Urinary bladder (tissue), 4 donors: Measurements from ENCODE around the gene MKKS. TPM values are rescaled to one million over a fixed set of nuclear protein-coding genes. Genes with fewer than 3 reads are reported as not detected.

ENCODE experiments used
- DNase-seq: peaks from one replicate; pipeline ENCODE4 v3.0.0-alpha.2; 2015; ENCODE audit errors: extremely low spot score
- H3K27ac ChIP-seq: one replicate; pipeline ENCODE4 v1.5.1; 2013; ENCODE audit warnings: low read depth, mild to moderate bottlenecking, moderate library complexity
- H3K36me3 ChIP-seq: one replicate; pipeline ENCODE4 v1.6.1; 2013; ENCODE audit warnings: mild to moderate bottlenecking, moderate library complexity; ENCODE audit not compliant: insufficient read depth
- H3K4me1 ChIP-seq: one replicate; pipeline ENCODE4 v1.6.1; 2013; ENCODE audit warnings: mild to moderate bottlenecking, moderate library complexity; ENCODE audit not compliant: insufficient read depth
- H3K4me3 ChIP-seq: one replicate; pipeline ENCODE4 v1.5.1; 2013; ENCODE audit warnings: low read depth, low read length
- WGBS: extraction: QIAGEN DNeasy Blood & Tissue Kit; methylation state at CpG from one replicate; pipeline ENCODE4 v1.1.7; 2013; 5-methylcytosine and 5-hydroxymethylcytosine counted together
- polyA plus RNA-seq: library from polyadenylated mRNA; stranded (reverse); fragments of 200-250 nt; gene quantifications from one replicate; pipeline ENCODE4 v1.2.3, GENCODE V29; 2013
- total RNA-seq: library from RNA; depleted of rRNA; stranded (reverse); fragments of >200 nt; gene quantifications from one replicate; pipeline ENCODE4 v1.2.3, GENCODE V29; 2014
- donor health status: healthy with polysubstance abuse.
- donor health status: healthy.

MKKS gene
- total RNA-seq: 18.1 TPM
- 19.8 TPM for polyA plus RNA-seq

GRCh38 chr20:10433623-10434466 is at the start of gene MKKS:
Gene MKKS (minus strand): TSS chr20:10434222. CDS start chr20:10413514, 20,708 bp downstream.
- DNase-seq: no peak
- Histone ChIP-seq H3K4me1 (peaks cover 4% of the 10 kb centered on the region), H3K36me3 (no peaks in the 10 kb centered on the region), H3K27ac (peak within 1 kb of the TSS; percentile 86), H3K4me3 (peak within 1 kb of the TSS; percentile 88)
- under 1% methylated on average over 73 of the region's 73 CpGs for WGBS

DNA sequence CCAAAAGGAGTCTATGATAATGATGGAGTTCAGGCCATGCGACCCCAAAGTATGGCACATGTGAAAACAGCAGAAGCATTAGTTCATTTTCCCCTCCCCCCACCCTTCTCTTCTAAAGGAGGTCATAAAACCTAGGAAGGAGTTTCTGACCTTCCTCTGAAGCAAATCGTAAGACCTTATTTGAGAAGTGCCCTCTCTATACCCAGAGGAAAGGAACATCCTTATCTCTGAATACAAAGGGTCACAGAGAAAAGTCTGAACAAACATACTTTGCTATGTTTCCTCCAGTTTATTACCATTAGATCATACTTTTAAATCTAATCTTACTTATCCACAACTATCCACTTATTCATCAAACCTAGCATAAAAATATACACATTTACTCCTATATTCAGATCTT is 49.7 kb upstream of the MKKS start:
- H3K4me1 ChIP-seq: no peaks in the 10 kb centered on the region
- DNase-seq: no peak
- 91% methylated on average over 2 of the region's 2 CpGs for WGBS
- H3K4me3 ChIP-seq: no peak overlapping the region
- H3K27ac ChIP-seq: no peak overlapping the region
- no peaks in the 10 kb centered on the region for H3K36me3 ChIP-seq

- H3K4me3 ChIP-seq: no peak overlapping the region
- no peak for DNase-seq
- 82% methylated on average over 5 of the region's 5 CpGs for WGBS
- H3K27ac ChIP-seq: no peak overlapping the region
- no peaks in the 10 kb centered on the region for H3K4me1 ChIP-seq
- H3K36me3 ChIP-seq: no peaks in the 10 kb centered on the region
These were observed 47.7 kb upstream of the MKKS start for GRCh38 chr20:10481676-10482075.

GRCh38 chr20:10478930-10479329 is 44.9 kb upstream of the MKKS start:
- no peak overlapping the region for H3K4me3 ChIP-seq
- H3K27ac ChIP-seq: no peak overlapping the region
- 96% methylated on average over 4 of the region's 4 CpGs for WGBS
- no peak for DNase-seq
- H3K36me3 ChIP-seq: no peaks in the 10 kb centered on the region
- no peaks in the 10 kb centered on the region for H3K4me1 ChIP-seq

- DNase-seq: no peak
- no peak overlapping the region for H3K4me3 ChIP-seq
- H3K27ac ChIP-seq: no peak overlapping the region
- no peaks in the 10 kb centered on the region for H3K4me1 ChIP-seq
- no peaks in the 10 kb centered on the region for H3K36me3 ChIP-seq
- WGBS: 96% methylated on average over 1 of the region's 1 CpG
These were observed 44.2 kb upstream of the MKKS start for GRCh38 chr20:10478205-10478604.

DNA sequence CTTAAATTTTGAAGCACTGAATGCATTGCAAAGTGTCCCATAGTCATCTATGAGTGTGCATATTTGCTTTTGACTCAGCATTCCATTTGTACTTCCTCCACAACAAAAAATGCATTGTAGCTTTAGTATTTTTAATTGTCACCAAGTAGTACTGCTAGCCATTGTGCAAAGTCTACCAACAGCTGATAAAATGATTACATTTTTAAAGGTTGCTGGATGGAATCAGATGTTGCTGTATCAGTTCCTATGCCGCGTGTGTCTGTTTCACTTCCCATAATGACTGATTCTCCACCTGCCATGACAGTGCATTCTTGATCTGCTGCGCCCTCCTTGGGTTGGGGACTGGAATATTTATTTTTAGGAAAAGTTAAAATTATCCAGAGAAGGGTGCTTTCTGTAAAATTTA is 42.3 kb upstream of the MKKS start:
- DNase-seq: no peak
- H3K27ac ChIP-seq: no peak overlapping the region
- H3K4me1 ChIP-seq: no peaks in the 10 kb centered on the region
- 91% methylated on average over 3 of the region's 3 CpGs for WGBS
- H3K36me3 ChIP-seq: no peaks in the 10 kb centered on the region
- no peak overlapping the region for H3K4me3 ChIP-seq

DNA sequence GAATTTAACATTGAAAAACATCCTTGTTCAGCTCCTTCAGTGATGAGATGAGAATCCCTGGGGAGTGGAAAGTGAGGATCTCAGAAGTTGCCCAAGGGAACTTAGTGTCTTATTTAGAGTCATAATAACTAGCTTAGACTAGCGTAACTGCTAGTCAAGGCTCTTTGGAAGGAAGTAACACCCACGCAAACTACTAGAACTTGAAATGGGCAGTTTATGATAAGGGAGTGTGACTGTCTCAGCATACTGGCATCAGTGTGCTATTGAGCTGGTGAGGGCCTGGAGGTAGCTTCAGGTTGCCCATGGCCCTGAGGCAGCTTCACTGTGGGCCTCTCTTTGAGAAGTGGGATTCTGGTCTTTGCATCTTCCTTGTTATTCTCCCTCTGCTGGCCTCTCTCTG is 41.2 kb upstream of the MKKS start:
- Histone ChIP-seq H3K36me3 (no peaks in the 10 kb centered on the region), H3K4me3 (no peak overlapping the region), H3K27ac (no peak overlapping the region), H3K4me1 (no peaks in the 10 kb centered on the region)
- 88% methylated on average over 2 of the region's 2 CpGs for WGBS
- DNase-seq: no peak

- H3K27ac ChIP-seq: no peak overlapping the region
- WGBS: 60% methylated on average over 11 of the region's 11 CpGs
- no peaks in the 10 kb centered on the region for H3K36me3 ChIP-seq
- DNase-seq: no peak
- no peaks in the 10 kb centered on the region for H3K4me1 ChIP-seq
- H3K4me3 ChIP-seq: no peak overlapping the region
These were observed 40.7 kb upstream of the MKKS start for GRCh38 chr20:10474606-10475184.

DNA sequence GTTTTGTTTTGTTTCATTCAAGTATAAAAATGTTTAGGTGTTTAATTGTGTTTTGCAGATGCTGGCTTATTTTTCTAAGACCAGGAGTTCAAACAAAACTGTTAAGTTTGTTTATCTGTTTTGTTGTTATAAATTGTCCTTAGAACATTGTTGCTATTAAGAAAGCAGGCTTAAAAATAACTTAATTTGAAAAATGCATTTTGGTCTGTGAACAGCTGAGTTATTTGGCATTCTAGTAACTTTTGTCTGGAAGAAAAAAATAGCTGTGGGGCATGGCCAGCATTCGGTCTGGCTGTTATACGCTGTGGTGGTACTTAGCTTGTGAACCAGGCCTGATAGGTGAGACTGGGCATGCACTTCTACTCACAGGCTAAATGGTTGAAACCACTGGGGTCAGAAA is 38.8 kb upstream of the MKKS start:
- Histone ChIP-seq H3K27ac (no peak overlapping the region), H3K36me3 (no peaks in the 10 kb centered on the region), H3K4me3 (no peak overlapping the region), H3K4me1 (no peaks in the 10 kb centered on the region)
- no peak for DNase-seq
- 77% methylated on average over 2 of the region's 2 CpGs for WGBS

DNA sequence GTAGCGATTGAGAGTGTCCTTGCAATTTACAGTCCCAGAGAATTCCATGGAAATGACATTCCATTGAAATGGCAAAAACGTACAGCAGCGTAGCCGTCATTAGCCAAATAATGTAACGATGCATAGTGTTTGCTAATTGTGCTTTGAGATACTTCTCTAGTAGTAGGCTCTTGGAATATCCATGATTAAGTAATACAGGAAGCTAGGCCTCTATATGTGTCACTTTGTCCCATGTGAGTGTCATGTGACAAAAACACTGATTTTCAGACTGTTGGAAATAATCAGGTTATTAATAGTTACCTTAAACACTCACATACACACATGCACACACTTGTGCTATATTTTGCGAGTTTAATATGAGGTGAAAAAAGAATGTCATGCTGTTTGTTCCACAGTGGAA is 36.3 kb upstream of the MKKS start:
- no peak for DNase-seq
- no peak overlapping the region for H3K4me3 ChIP-seq
- H3K36me3 ChIP-seq: no peaks in the 10 kb centered on the region
- no peaks in the 10 kb centered on the region for H3K4me1 ChIP-seq
- 92% methylated on average over 6 of the region's 6 CpGs for WGBS
- peak overlapping the region; percentile 23 for H3K27ac ChIP-seq

DNA sequence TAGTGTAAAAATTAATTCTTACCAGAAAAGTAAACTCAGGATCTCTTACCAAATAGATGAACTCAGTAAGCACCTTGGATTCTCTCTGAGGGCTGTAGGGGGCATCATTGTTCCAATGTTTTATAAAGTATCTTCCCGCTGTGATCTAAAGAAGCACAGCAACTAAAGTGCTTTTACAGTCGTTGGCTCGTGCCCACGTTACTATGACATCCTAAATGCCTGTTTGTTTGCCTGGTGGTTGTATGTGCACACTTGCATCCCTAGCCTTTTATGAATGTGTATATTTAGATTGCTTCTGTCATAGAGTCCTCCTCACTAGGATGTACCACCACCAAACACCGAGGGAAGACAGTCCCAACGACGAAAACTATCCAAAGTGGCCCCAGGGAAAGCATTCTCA is 35.6 kb upstream of the MKKS start:
- H3K4me1 ChIP-seq: no peaks in the 10 kb centered on the region
- 22% methylated on average over 7 of the region's 7 CpGs for WGBS
- DNase-seq: peak; percentile 84
- no peak overlapping the region for H3K4me3 ChIP-seq
- H3K27ac ChIP-seq: no peak overlapping the region
- no peaks in the 10 kb centered on the region for H3K36me3 ChIP-seq

DNA sequence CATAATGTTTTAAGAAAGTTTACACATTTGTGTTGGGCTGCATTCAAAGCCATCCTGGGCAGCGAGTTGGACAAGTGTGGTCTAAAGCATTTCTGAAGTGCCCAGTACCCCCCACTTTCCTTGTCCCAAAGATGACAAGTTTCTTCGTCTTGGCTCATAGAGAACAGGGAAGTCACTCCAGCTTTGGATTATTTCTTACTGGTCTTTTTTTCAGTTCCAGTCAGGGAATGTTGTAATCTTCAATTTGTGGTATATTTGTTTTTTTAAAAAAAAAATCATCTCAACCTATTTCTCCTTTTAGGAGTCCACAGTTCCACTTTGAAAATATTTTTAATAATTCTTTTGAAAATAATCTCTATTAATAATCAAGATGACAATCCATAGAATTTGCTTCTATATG is 35.0 kb upstream of the MKKS start:
- H3K4me1 ChIP-seq: no peaks in the 10 kb centered on the region
- WGBS: 83% methylated on average over 2 of the region's 2 CpGs
- no peak overlapping the region for H3K27ac ChIP-seq
- no peaks in the 10 kb centered on the region for H3K36me3 ChIP-seq
- H3K4me3 ChIP-seq: no peak overlapping the region
- DNase-seq: no peak

- H3K4me3 ChIP-seq: no peak overlapping the region
- 44% methylated on average over 2 of the region's 2 CpGs for WGBS
- no peak for DNase-seq
- H3K4me1 ChIP-seq: no peaks in the 10 kb centered on the region
- peak overlapping the region; percentile 10 for H3K27ac ChIP-seq
- no peaks in the 10 kb centered on the region for H3K36me3 ChIP-seq
These were observed 34.4 kb upstream of the MKKS start for GRCh38 chr20:10468340-10468845.

DNA sequence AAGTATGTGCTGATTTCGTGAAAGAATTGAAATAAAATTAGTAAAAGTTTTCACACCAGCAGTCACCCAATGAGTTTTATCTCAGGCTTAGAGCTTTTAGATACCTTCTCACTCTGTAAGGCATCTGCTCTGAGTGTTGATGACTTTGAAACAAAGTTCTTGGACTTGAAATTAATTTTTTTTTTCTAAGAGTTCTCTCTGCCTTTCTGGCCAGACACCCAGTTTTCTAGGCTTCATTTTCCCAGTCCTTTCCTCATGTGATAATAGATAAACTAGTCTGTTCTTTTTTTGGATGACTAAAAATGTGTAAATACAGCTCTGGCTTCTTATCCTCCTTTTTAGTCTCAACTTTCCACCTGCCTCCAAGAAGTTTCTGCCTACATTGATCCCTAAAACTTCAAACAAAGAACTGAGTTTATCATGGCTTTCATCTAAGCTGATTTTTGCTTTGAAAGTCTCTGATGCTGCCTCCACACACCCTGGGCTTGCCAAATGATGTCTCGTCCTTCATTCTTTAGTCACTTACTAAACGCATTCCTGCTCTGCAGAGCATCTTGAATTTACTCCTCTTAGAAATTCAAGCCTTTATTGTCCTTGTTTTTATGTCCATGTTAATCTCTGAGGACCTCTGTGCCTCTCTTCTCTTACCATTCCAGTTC is 33.8 kb upstream of the MKKS start:
- Histone ChIP-seq H3K4me3 (no peak overlapping the region), H3K4me1 (no peaks in the 10 kb centered on the region), H3K36me3 (no peaks in the 10 kb centered on the region), H3K27ac (peak overlapping the region; percentile 10)
- 27% methylated on average over 3 of the region's 3 CpGs for WGBS
- DNase-seq: no peak
